Neural progenitor cell (in vitro differentiated cells): ENCODE measurements around the gene ENOSF1. TPM values are rescaled to one million over a fixed set of nuclear protein-coding genes. Genes with fewer than 3 reads are reported as not detected.
"Not testable (repeated sequence)": the region's sequence is repeated elsewhere in the genome, so short reads cannot be mapped to it uniquely, and the experiment has no call there.

Experiments used
- DNase-seq: peaks from one replicate; pipeline ENCODE4 v3.0.0-alpha.2; 2016; ENCODE audit warnings: low spot score
- H2AFZ ChIP-seq: fragments of 200-600 bp; sonication (generic); replicated peaks from 2 replicates; pipeline ENCODE4 v1.6.1; 2016; ENCODE audit warnings: antibody characterized with exemption
- H3F3A ChIP-seq: fragments of 200-600 bp; sonication (generic); 2 replicates; pipeline ENCODE4 v1.6.1; 2016; ENCODE audit warnings: antibody characterized with exemption, low read depth
- H3K27ac ChIP-seq: fragments of 200-600 bp; sonication (generic); 2 replicates; pipeline ENCODE4 v1.5.1; 2016; ENCODE audit warnings: mild to moderate bottlenecking
- H3K27me3 ChIP-seq: fragments of 200-600 bp; sonication (generic); 2 replicates; pipeline ENCODE4 v1.6.1; 2016; ENCODE audit warnings: mild to moderate bottlenecking, moderate library complexity
- H3K36me3 ChIP-seq: fragments of 200-600 bp; sonication (generic); 2 replicates; pipeline ENCODE4 v1.5.1; 2016
- H3K4me1 ChIP-seq: fragments of 200-600 bp; sonication (generic); 2 replicates; pipeline ENCODE4 v1.6.1; 2016; ENCODE audit warnings: mixed run types
- H3K4me2 ChIP-seq: fragments of 200-600 bp; sonication (generic); 2 replicates; pipeline ENCODE4 v1.6.1; 2016
- H3K4me3 ChIP-seq: fragments of 200-600 bp; sonication (generic); 2 replicates; pipeline ENCODE4 v1.5.1; 2016
- H3K79me2 ChIP-seq: fragments of 200-600 bp; sonication (generic); 2 replicates; pipeline ENCODE4 v1.6.1; 2016; ENCODE audit warnings: low read depth
- H3K9ac ChIP-seq: fragments of 200-600 bp; sonication (generic); 2 replicates; pipeline ENCODE4 v1.6.1; 2016
- H3K9me3 ChIP-seq: fragments of 200-600 bp; sonication (generic); 2 replicates; pipeline ENCODE4 v1.5.1; 2016; ENCODE audit warnings: low read depth
- H4K20me1 ChIP-seq: fragments of 200-600 bp; sonication (generic); 2 replicates; pipeline ENCODE4 v1.6.1; 2016; ENCODE audit warnings: low read depth
- H3K27ac Mint-ChIP-seq: 3 replicates; pipeline ENCODE4 v1.8.0; 2021; ENCODE audit warnings: mixed read lengths
- H3K27me3 Mint-ChIP-seq: 2 replicates; pipeline ENCODE4 v1.8.0; 2022; ENCODE audit warnings: low read depth, mild to moderate bottlenecking, inconsistent platforms, moderate library complexity, mixed read lengths; ENCODE audit not compliant: insufficient read depth
- H3K36me3 Mint-ChIP-seq: 3 replicates; pipeline ENCODE4 v1.8.0; 2021; ENCODE audit warnings: mixed read lengths
- H3K4me1 Mint-ChIP-seq: 3 replicates; pipeline ENCODE4 v1.8.0; 2021; ENCODE audit warnings: mixed read lengths
- H3K4me3 Mint-ChIP-seq: 3 replicates; pipeline ENCODE4 v1.8.0; 2021; ENCODE audit warnings: mild to moderate bottlenecking, moderate library complexity, mixed read lengths
- H3K9me3 Mint-ChIP-seq: 3 replicates; pipeline ENCODE4 v1.8.0; 2020; ENCODE audit warnings: mixed read lengths
- CTCF ChIP-seq: fragments of 200-600 bp; sonication (generic); IDR thresholded peaks from 2 replicates; pipeline ENCODE4 v1.5.1; 2017; ENCODE audit warnings: antibody characterized with exemption, mild to moderate bottlenecking
- EZH2 ChIP-seq: fragments of 200-600 bp; sonication (generic); IDR thresholded peaks from 2 replicates; pipeline ENCODE4 v1.6.1; 2017; ENCODE audit warnings: antibody characterized with exemption, mild to moderate bottlenecking, moderate library complexity
- EZH2phosphoT487 ChIP-seq: fragments of 200-600 bp; sonication (generic); IDR thresholded peaks from 2 replicates; pipeline ENCODE4 v1.6.1; 2017; ENCODE audit warnings: antibody characterized with exemption
- total RNA-seq: library from RNA; depleted of rRNA; stranded (reverse); fragments of >200 nt; gene quantifications from 2 replicates; pipeline ENCODE4 v1.2.3, GENCODE V29; 2015; ENCODE audit warnings: low replicate concordance

The ENOSF1 gene
- total RNA-seq, 1 donor from 2014 or later: 29.7 TPM

GRCh38 chr18:683531-683930 is 28.9 kb downstream of the ENOSF1 start:
- no peaks in the 10 kb centered on the region for H3K9me3 Mint-ChIP-seq

GRCh38 chr18:682833-683232 is 29.6 kb downstream of the ENOSF1 start:
- peaks cover 28% of the 10 kb centered on the region for H3F3A ChIP-seq
- H3K4me1 ChIP-seq: peaks cover 18% of the 10 kb centered on the region
- H3K9me3 ChIP-seq: no peaks in the 10 kb centered on the region
- no peak overlapping the region for H2AFZ ChIP-seq
- peaks cover 62% of the 10 kb centered on the region for H4K20me1 ChIP-seq
- peaks cover 43% of the 10 kb centered on the region for H3K27me3 ChIP-seq
- peaks cover 32% of the 10 kb centered on the region for H3K4me1 Mint-ChIP-seq
- no peak for DNase-seq
- H3K4me3 ChIP-seq: no peak overlapping the region
- H3K4me3 Mint-ChIP-seq: no peak overlapping the region
- H3K27me3 Mint-ChIP-seq: peaks cover 7% of the 10 kb centered on the region
- H3K27ac Mint-ChIP-seq: no peak overlapping the region
- no peaks in the 10 kb centered on the region for H3K9me3 Mint-ChIP-seq
- H3K27ac ChIP-seq: no peak overlapping the region
- no peaks in the 10 kb centered on the region for H3K79me2 ChIP-seq
- no peak overlapping the region for H3K4me2 ChIP-seq
- TF ChIP-seq EZH2: no peak
- no peak for TF ChIP-seq CTCF
- no peak for TF ChIP-seq EZH2phosphoT487
- H3K36me3 Mint-ChIP-seq: peaks cover 8% of the 10 kb centered on the region
- no peak overlapping the region for H3K9ac ChIP-seq
- no peaks in the 10 kb centered on the region for H3K36me3 ChIP-seq

More at GRCh38 chr18:683531-683930, 28.9 kb downstream of the ENOSF1 start:
- Histone ChIP-seq H3K9me3 (no peaks in the 10 kb centered on the region), H3K4me3 (no peak overlapping the region), H3K4me1 (peaks cover 18% of the 10 kb centered on the region), H3K27ac (no peak overlapping the region), H3K9ac (no peak overlapping the region), H4K20me1 (peaks cover 65% of the 10 kb centered on the region), H3K36me3 (no peaks in the 10 kb centered on the region), H3K79me2 (no peaks in the 10 kb centered on the region), H3F3A (peaks cover 28% of the 10 kb centered on the region), H3K4me2 (no peak overlapping the region), H2AFZ (no peak overlapping the region), H3K27me3 (peaks cover 50% of the 10 kb centered on the region)
- Mint-ChIP-seq H3K36me3 (peaks cover 8% of the 10 kb centered on the region), H3K27me3 (peaks cover 7% of the 10 kb centered on the region), H3K4me1 (peaks cover 32% of the 10 kb centered on the region), H3K4me3 (no peak overlapping the region), H3K27ac (no peak overlapping the region)
- DNase-seq: no peak
- TF ChIP-seq CTCF (no peak), EZH2 (no peak), EZH2phosphoT487 (no peak)

DNA sequence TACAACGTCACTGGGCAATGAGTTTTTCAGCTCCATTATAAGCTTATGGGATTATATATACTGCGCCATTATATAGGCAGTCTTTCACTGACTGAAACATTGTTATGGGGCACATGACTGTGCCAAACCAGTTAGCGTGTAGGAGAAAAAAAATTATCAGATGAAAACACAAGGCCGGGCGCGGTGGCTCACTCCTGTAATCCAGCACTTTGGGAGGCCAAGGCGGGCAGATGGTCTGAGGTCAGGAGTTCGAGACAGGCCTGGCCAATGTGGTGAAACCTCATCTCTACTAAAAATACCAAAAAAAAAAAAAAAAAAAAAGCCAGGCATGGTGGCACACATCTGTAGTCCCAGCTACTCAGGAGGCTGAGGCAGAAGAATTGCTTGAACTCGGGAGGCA is 30.0 kb downstream of the ENOSF1 start:
- not testable (repeated sequence) for H3K27ac Mint-ChIP-seq

GRCh38 chr18:681985-682384 is 30.4 kb downstream of the ENOSF1 start:
- peaks cover 7% of the 10 kb centered on the region for H3K27me3 Mint-ChIP-seq
- H3K4me1 Mint-ChIP-seq: peaks cover 25% of the 10 kb centered on the region
- Histone ChIP-seq H3K27ac (no peak overlapping the region), H3K9me3 (no peaks in the 10 kb centered on the region), H3K27me3 (peaks cover 34% of the 10 kb centered on the region), H3K4me2 (no peak overlapping the region), H3K36me3 (no peaks in the 10 kb centered on the region), H3K79me2 (no peaks in the 10 kb centered on the region), H2AFZ (no peak overlapping the region), H3K9ac (no peak overlapping the region), H3K4me3 (no peak overlapping the region), H3K4me1 (peaks cover 15% of the 10 kb centered on the region), H4K20me1 (peaks cover 60% of the 10 kb centered on the region), H3F3A (peaks cover 20% of the 10 kb centered on the region)
- no peak overlapping the region for H3K27ac Mint-ChIP-seq
- no peak overlapping the region for H3K4me3 Mint-ChIP-seq
- no peak for DNase-seq
- TF ChIP-seq EZH2 (no peak), CTCF (no peak), EZH2phosphoT487 (no peak)
- no peaks in the 10 kb centered on the region for H3K9me3 Mint-ChIP-seq
- H3K36me3 Mint-ChIP-seq: peaks cover 8% of the 10 kb centered on the region

More for the DNA sequence above, 30.0 kb downstream of the ENOSF1 start:
- not testable (repeated sequence) for H3K27ac ChIP-seq, H3K4me2 ChIP-seq, DNase-seq, H3K9me3 Mint-ChIP-seq, H3K4me3 Mint-ChIP-seq, H2AFZ ChIP-seq, H3K36me3 ChIP-seq, H3K9ac ChIP-seq, H3K4me3 ChIP-seq, H3K9me3 ChIP-seq, H3K36me3 Mint-ChIP-seq, H3K79me2 ChIP-seq, H3K27me3 Mint-ChIP-seq
- Histone ChIP-seq H3F3A (peaks cover 25% of the 10 kb centered on the region), H4K20me1 (peaks cover 62% of the 10 kb centered on the region), H3K4me1 (peaks cover 18% of the 10 kb centered on the region), H3K27me3 (peaks cover 39% of the 10 kb centered on the region)
- H3K4me1 Mint-ChIP-seq: peaks cover 29% of the 10 kb centered on the region
